GM12875 (cell line): Measurements from ENCODE around the gene CES5A.
"Not testable (repeated sequence)": the region's sequence is repeated elsewhere in the genome, so short reads cannot be mapped to it uniquely, and the experiment has no call there.

Experiments used
- H3K4me3 ChIP-seq: one replicate; pipeline ENCODE4 v1.5.1; 2011; ENCODE audit warnings: low read depth, low read length, control low read depth
- TF ChIP-seq, protein P1 (sequence below): IDR thresholded peaks from 2 replicates; pipeline ENCODE4 v1.5.1; 2011; ENCODE audit warnings: low read depth, mild to moderate bottlenecking, control low read depth, inconsistent platforms, low read length, moderate library complexity, borderline replicate concordance; ENCODE audit not compliant: insufficient read depth

The CES5A gene

DNA sequence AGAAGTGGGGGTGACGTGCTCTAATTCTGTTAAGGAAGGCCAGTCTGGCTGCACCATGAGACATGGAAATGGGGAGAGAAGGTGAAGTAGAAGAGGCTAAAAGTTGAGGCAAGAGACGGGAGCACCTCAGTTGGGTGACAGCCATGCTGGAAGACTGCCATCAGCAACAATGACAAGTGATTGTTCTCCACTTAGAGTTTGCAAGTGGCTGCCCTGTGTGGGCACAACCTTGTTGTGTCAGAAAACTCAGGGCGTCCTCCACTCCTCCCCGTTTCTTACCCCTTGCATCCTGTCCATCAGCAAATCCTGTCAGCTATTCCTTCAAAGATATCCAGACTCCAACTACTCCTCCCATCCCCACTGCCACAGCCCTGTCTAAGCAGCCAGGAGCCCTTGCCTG is 59.9 kb downstream of the CES5A start:
- no peak overlapping the region for H3K4me3 ChIP-seq
- TF ChIP-seq, protein P1, sequence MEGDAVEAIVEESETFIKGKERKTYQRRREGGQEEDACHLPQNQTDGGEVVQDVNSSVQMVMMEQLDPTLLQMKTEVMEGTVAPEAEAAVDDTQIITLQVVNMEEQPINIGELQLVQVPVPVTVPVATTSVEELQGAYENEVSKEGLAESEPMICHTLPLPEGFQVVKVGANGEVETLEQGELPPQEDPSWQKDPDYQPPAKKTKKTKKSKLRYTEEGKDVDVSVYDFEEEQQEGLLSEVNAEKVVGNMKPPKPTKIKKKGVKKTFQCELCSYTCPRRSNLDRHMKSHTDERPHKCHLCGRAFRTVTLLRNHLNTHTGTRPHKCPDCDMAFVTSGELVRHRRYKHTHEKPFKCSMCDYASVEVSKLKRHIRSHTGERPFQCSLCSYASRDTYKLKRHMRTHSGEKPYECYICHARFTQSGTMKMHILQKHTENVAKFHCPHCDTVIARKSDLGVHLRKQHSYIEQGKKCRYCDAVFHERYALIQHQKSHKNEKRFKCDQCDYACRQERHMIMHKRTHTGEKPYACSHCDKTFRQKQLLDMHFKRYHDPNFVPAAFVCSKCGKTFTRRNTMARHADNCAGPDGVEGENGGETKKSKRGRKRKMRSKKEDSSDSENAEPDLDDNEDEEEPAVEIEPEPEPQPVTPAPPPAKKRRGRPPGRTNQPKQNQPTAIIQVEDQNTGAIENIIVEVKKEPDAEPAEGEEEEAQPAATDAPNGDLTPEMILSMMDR: no peak

DNA sequence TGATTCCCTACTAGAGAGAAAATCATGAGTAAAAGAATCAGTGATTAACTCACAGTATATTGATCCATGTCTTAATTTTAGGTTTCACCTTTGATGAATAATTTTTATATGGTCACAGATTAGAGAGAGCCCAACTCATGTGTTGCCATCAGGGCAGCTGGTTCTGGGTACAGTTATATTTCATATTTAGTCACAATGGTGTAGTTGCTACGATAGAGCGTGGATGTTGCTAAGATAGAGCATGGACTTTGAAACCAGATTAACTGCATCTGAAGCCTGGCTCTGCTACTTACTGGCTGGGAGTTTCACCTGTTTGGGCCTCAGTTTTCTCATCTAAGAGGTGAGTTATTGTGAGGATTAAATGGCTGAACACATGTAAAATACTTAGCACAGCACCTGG is 61.0 kb downstream of the CES5A start:
- H3K4me3 ChIP-seq: not testable (repeated sequence)

- not testable (repeated sequence) for H3K4me3 ChIP-seq
Observed at GRCh38 chr16:55813730-55814129, 61.4 kb downstream of the CES5A start.

GRCh38 chr16:55812951-55813350 is 62.2 kb downstream of the CES5A start:
- TF ChIP-seq, protein P1: no peak
- no peak overlapping the region for H3K4me3 ChIP-seq

DNA sequence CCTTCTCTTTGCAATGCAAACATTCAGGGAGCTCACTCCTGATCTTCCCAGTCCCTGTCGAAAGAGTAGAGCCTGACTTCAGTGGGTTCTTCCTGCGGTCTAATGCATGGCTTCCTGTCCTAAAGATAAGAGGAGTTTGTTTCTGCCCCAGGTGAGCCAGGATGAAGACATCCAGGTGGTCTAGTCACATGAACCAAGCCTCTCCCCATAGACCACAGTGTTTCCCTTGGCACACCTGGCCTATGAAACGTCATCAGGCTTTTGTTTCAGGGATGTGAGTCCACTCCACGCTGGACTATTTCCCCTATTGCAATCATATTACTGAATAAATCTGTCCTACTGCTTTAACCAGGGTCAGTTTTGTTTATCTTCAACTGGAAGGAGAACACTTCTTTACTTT is 63.4 kb downstream of the CES5A start:
- TF ChIP-seq, protein P1: no peak
- no peak overlapping the region for H3K4me3 ChIP-seq

- H3K4me3 ChIP-seq: no peak overlapping the region
- TF ChIP-seq, protein P1: no peak
Observed at GRCh38 chr16:55810451-55810961, 64.7 kb downstream of the CES5A start.

DNA sequence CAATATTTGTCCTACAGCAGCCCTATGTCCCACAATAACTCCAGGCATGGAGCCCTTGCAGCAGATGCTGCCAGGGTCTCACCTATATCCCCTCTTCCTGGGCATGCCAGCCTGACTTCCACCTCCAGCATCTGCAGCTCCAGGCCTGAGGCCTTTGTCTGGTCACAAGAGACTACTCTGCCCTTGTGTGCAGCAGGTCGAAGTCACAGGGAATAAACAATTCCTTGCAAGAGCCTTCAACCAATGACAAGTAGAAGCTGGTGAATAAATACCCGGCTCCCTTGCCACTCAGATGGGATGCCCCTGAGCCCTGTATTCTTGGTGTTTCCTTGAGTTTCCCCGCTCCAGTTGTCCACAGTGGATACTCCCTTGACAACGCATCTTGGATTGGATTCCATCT is 65.3 kb downstream of the CES5A start:
- TF ChIP-seq, protein P1: no peak
- H3K4me3 ChIP-seq: no peak overlapping the region

DNA sequence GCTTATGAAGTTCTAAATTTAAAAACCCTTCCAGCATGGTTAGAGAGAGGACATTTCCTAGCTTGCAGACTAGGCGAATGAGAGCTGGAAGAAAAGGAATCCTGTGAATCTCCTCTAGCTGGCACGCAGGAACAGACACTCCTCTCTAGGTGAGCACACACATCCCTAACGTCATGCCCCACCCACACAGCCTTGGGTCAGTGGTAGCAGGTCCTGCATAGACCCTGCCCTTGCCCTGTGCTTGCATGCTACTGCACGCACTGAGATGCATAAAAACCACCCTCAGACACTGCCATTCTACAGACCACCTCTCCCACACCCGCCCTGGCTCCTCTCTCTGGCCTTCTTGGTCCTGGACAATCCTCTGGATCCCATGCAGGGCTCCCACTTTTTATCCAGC is 65.8 kb downstream of the CES5A start:
- TF ChIP-seq, protein P1: no peak
- no peak overlapping the region for H3K4me3 ChIP-seq

DNA sequence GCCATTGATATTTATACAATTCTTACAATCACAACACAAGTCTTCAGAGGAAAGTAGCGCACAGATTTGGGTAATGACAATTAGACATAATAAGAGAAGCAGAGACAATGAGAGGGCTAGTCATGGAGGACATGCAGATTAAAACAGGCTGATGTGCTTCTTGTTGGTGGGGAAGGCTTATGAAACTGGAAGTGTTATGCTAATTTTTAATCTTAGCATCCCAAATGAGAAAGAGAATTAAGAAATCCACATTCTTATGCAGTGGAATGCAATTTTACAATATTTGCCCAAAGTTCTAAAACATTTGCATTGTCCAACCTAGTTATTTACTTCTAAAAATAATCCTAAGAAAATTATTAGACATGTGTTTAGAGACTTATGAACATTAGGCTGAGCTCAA is 66.9 kb downstream of the CES5A start:
- H3K4me3 ChIP-seq: not testable (repeated sequence)

GRCh38 chr16:55805104-55805503 is 70.1 kb downstream of the CES5A start:
- H3K4me3 ChIP-seq: not testable (repeated sequence)

- H3K4me3 ChIP-seq: not testable (repeated sequence)
Observed at GRCh38 chr16:55803681-55804080, 71.5 kb downstream of the CES5A start.
